A549 (cell line): Measurements from ENCODE around the gene PTEN.

Experiments used
- CEBPB ChIP-seq, 2 experiments: fragments of >200 bp in 1 of 2; sonication (Bioruptor Twin) in 1 of 2; formaldehyde crosslinking in 1 of 2; IDR thresholded peaks; 2 replicates each; pipeline ENCODE4 v1.6.1; 2012 to 2016
- EHMT2 ChIP-seq: fragments of 200-600 bp; sonication (generic); IDR thresholded peaks from 2 replicates; pipeline ENCODE4 v1.6.1; 2016; ENCODE audit warnings: antibody characterized with exemption, low read depth, mild to moderate bottlenecking, moderate library complexity
- EP300 ChIP-seq, 2 experiments: fragments of >200 bp; sonication (Bioruptor Twin); formaldehyde crosslinking; IDR thresholded peaks; 2 replicates in 1 of 2; 3 replicates in 1 of 2; pipeline ENCODE4 v1.6.1; 2016 to 2017
- ESRRA ChIP-seq: fragments of 150-350 bp; IDR thresholded peaks from 2 replicates; pipeline ENCODE4 v1.6.1; 2014; ENCODE audit warnings: mild to moderate bottlenecking, low read length, borderline replicate concordance
- KDM1A ChIP-seq: fragments of 200-600 bp; sonication (generic); IDR thresholded peaks from 2 replicates; pipeline ENCODE4 v1.6.1; 2016; ENCODE audit warnings: low read depth, mild to moderate bottlenecking
- MYC ChIP-seq: IDR thresholded peaks from 2 replicates; pipeline ENCODE4 v1.6.1; 2012; ENCODE audit warnings: mild to moderate bottlenecking, inconsistent platforms, low read length, improper control_type of control experiment, borderline replicate concordance
- PHF8 ChIP-seq: fragments of 200-600 bp; sonication (generic); IDR thresholded peaks from 2 replicates; pipeline ENCODE4 v1.6.1; 2016; ENCODE audit warnings: low read depth, mild to moderate bottlenecking, antibody characterized with exemption, moderate library complexity, borderline replicate concordance
- POLR2AphosphoS2 ChIP-seq: conservative IDR thresholded peaks from 2 replicates; pipeline ENCODE4 v1.6.1; 2012; ENCODE audit warnings: low read length, improper control_type of control experiment, inconsistent platforms
- RFX5 ChIP-seq: fragments of 450-650 bp; IDR thresholded peaks from 2 replicates; pipeline ENCODE4 v1.7.1; 2014; ENCODE audit warnings: antibody characterized with exemption, mild to moderate bottlenecking, moderate library complexity
- TF ChIP-seq, protein P1 (sequence below): fragments of >200 bp; sonication (Bioruptor Twin); formaldehyde crosslinking; IDR thresholded peaks from 3 replicates; pipeline ENCODE4 v1.5.1; 2016
- TF ChIP-seq, protein P2 (sequence below): fragments of 150-350 bp; IDR thresholded peaks from 2 replicates; pipeline ENCODE4 v1.6.1; 2014; ENCODE audit warnings: low read depth, mild to moderate bottlenecking, low read length
- TF ChIP-seq, protein P3 (sequence below): fragments of 200-600 bp; sonication (generic); IDR thresholded peaks from 2 replicates; pipeline ENCODE4 v1.6.1; 2016; ENCODE audit warnings: antibody characterized with exemption, mild to moderate bottlenecking, moderate library complexity

DNA sequence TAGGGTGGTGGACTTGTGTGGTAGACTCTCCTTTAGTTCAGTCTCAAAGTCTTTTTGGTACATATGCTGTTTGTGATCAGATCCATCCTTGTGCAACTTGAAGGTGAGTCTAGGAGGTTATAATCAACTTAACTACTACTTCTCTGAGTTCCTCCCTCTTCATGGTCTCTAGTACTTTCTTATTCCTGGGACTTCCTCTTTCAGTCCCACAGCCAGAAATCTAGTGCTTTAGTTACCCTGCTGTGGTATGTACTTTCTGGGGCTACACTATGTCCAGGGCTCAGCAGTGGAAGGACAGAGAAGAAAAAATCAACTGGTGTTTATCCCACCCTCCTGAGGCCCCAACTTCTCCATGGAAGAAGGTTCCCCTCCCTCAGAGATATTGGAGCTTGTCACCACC, 26.0 kb upstream of the PTEN start:
- TF ChIP-seq, protein P1, sequence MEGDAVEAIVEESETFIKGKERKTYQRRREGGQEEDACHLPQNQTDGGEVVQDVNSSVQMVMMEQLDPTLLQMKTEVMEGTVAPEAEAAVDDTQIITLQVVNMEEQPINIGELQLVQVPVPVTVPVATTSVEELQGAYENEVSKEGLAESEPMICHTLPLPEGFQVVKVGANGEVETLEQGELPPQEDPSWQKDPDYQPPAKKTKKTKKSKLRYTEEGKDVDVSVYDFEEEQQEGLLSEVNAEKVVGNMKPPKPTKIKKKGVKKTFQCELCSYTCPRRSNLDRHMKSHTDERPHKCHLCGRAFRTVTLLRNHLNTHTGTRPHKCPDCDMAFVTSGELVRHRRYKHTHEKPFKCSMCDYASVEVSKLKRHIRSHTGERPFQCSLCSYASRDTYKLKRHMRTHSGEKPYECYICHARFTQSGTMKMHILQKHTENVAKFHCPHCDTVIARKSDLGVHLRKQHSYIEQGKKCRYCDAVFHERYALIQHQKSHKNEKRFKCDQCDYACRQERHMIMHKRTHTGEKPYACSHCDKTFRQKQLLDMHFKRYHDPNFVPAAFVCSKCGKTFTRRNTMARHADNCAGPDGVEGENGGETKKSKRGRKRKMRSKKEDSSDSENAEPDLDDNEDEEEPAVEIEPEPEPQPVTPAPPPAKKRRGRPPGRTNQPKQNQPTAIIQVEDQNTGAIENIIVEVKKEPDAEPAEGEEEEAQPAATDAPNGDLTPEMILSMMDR = no peak
- TF ChIP-seq CEBPB (IDR thresholded peaks at IDR 0.05) (no peak), EHMT2 (no peak), PHF8 (no peak), EP300 (IDR thresholded peaks at IDR 0.05) (no peak), POLR2AphosphoS2 (no peak), MYC (no peak), ESRRA (no peak), RFX5 (no peak), KDM1A (no peak)
- TF ChIP-seq, protein P2, sequence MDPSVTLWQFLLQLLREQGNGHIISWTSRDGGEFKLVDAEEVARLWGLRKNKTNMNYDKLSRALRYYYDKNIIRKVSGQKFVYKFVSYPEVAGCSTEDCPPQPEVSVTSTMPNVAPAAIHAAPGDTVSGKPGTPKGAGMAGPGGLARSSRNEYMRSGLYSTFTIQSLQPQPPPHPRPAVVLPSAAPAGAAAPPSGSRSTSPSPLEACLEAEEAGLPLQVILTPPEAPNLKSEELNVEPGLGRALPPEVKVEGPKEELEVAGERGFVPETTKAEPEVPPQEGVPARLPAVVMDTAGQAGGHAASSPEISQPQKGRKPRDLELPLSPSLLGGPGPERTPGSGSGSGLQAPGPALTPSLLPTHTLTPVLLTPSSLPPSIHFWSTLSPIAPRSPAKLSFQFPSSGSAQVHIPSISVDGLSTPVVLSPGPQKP = no peak
- TF ChIP-seq, protein P3, sequence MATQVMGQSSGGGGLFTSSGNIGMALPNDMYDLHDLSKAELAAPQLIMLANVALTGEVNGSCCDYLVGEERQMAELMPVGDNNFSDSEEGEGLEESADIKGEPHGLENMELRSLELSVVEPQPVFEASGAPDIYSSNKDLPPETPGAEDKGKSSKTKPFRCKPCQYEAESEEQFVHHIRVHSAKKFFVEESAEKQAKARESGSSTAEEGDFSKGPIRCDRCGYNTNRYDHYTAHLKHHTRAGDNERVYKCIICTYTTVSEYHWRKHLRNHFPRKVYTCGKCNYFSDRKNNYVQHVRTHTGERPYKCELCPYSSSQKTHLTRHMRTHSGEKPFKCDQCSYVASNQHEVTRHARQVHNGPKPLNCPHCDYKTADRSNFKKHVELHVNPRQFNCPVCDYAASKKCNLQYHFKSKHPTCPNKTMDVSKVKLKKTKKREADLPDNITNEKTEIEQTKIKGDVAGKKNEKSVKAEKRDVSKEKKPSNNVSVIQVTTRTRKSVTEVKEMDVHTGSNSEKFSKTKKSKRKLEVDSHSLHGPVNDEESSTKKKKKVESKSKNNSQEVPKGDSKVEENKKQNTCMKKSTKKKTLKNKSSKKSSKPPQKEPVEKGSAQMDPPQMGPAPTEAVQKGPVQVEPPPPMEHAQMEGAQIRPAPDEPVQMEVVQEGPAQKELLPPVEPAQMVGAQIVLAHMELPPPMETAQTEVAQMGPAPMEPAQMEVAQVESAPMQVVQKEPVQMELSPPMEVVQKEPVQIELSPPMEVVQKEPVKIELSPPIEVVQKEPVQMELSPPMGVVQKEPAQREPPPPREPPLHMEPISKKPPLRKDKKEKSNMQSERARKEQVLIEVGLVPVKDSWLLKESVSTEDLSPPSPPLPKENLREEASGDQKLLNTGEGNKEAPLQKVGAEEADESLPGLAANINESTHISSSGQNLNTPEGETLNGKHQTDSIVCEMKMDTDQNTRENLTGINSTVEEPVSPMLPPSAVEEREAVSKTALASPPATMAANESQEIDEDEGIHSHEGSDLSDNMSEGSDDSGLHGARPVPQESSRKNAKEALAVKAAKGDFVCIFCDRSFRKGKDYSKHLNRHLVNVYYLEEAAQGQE = no peak
